ENCODE measurements around the gene ACBD4. TPM values are rescaled to one million over a fixed set of nuclear protein-coding genes. Genes with fewer than 3 reads are reported as not detected.

The ACBD4 gene
- total RNA-seq, 4 donors from 2014 or later, result 8.2 to 14.9 (median 10.1) TPM

DNA sequence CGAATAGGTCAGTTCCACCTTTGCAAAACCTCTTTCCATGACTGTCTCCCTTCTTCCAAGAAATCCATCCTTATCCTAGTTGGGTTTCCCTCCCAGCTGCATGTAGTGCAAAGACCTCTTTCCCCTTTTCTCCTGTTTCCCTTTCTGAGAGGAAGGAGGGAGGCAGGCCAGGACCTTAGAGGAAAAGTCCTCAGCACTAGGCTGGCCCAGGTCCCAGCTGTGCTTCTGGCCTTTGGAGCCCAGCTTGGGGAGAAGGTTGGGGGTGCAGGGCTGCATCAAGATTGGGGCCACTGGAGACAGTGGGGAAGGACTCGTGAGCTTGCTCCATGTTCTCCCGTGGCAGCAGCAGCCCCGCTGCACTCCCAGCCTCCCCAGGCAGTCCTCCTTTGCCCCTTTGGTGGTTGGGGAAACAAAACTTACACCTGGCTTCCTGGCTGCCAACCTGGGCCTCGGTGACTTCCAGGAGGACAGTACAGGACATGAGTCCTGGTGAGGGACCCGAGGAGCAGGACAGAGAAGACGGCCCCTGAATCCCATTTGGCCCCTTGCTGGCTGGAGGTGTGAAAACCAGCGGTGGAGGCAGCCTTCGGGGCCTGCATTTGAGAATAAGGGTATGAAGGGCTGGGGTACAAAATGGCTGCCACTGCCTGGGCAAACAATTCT is 26.7 kb downstream of the ACBD4 start:
- TF ChIP-seq, protein P1, sequence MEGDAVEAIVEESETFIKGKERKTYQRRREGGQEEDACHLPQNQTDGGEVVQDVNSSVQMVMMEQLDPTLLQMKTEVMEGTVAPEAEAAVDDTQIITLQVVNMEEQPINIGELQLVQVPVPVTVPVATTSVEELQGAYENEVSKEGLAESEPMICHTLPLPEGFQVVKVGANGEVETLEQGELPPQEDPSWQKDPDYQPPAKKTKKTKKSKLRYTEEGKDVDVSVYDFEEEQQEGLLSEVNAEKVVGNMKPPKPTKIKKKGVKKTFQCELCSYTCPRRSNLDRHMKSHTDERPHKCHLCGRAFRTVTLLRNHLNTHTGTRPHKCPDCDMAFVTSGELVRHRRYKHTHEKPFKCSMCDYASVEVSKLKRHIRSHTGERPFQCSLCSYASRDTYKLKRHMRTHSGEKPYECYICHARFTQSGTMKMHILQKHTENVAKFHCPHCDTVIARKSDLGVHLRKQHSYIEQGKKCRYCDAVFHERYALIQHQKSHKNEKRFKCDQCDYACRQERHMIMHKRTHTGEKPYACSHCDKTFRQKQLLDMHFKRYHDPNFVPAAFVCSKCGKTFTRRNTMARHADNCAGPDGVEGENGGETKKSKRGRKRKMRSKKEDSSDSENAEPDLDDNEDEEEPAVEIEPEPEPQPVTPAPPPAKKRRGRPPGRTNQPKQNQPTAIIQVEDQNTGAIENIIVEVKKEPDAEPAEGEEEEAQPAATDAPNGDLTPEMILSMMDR (IDR thresholded peaks at IDR 0.05), result no peak
- no peak for TF ChIP-seq POLR2A (IDR thresholded peaks at IDR 0.05)
- WGBS, 2 donors, result 62 to 65% methylated on average over 9 of the region's 9 CpGs
- DNase-seq (ENCODE audit: low spot score in 2 of 2), result peak in 1 of 2 donors; percentile 89
- intact Hi-C loops (cut with DNase I; ENCODE audit: low total_unique reads), result no loop called here
- no peak overlapping the region for H3K4me3 ChIP-seq (ENCODE audit: low read depth, poor library complexity, severe bottlenecking)

DNA sequence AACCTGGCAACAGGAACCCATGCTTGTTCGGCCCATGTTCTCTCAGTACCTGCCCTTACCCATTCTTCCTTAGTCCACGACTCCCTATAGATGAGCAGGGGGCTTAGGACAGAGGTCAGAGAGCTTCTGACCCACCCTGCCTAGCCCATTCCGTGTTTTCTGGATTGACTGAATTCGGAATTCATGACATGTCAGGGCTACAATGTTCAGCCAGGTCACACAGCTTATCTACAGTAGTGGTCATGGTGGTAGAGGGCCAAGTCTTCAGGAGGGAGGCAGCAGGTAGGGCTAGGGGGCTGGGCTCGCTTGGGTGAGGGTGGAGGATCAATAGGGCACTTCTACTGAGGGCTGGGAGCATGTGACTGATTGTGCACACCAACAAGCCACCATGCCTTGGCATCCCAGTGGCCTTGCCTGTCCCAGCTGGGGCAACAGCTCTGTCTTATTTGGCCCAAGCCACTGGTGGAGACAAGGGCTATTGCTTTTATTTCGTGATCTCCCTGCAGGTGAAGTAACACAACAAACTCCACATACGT is 29.3 kb downstream of the ACBD4 start:
- TF ChIP-seq, protein P1 (IDR thresholded peaks at IDR 0.05), result no peak
- no peak for TF ChIP-seq POLR2A (IDR thresholded peaks at IDR 0.05)

DNA sequence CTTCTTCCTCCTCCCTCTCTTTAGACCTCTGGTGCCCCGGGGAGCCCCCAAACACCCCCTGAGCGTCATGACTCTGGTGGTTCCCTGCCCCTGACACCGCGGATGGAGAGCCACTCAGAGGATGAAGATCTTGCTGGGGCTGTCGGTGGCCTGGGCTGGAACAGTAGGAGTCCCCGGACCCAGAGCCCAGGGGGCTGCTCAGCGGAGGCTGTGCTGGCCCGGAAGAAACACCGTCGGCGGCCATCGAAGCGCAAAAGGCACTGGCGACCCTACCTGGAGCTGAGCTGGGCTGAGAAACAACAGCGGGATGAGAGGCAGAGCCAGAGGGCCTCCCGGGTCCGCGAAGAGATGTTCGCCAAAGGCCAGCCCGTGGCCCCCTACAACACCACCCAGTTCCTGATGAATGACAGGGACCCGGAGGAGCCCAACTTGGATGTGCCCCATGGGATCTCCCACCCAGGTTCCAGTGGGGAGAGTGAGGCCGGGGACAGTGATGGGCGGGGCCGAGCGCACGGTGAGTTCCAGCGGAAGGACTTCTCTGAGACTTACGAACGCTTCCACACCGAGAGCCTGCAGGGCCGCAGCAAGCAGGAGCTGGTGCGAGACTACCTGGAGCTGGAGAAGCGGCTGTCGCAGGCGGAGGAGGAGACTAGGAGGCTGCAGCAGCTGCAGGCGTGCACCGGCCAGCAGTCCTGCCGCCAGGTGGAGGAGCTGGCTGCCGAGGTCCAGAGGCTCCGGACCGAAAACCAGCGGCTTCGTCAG is 33.7 kb downstream of the ACBD4 start:
- 84 to 85% methylated on average over 40 to 43 of the region's 43 CpGs for WGBS, 2 donors
- no peak overlapping the region for H3K4me3 ChIP-seq (ENCODE audit: low read depth, poor library complexity, severe bottlenecking)
- intact Hi-C loops (cut with DNase I; ENCODE audit: low total_unique reads), result no loop called here
- TF ChIP-seq, protein P1 (IDR thresholded peaks at IDR 0.05), result no peak
- no peak for TF ChIP-seq POLR2A (IDR thresholded peaks at IDR 0.05)
- DNase-seq (ENCODE audit: low spot score in 2 of 2), result no peak

More for the DNA sequence above, 29.3 kb downstream of the ACBD4 start:
- DNase-seq (ENCODE audit: low spot score in 2 of 2), result no peak
- no peak overlapping the region for H3K4me3 ChIP-seq (ENCODE audit: low read depth, poor library complexity, severe bottlenecking)
- 88 to 91% methylated on average over 7 of the region's 7 CpGs for WGBS, 2 donors
- intact Hi-C loops (cut with DNase I; ENCODE audit: low total_unique reads), result no loop called here

GRCh38 chr17:45170280-45170930 is 34.9 kb downstream of the ACBD4 start:
- TF ChIP-seq POLR2A (IDR thresholded peaks at IDR 0.05), result no peak
- TF ChIP-seq, protein P1 (IDR thresholded peaks at IDR 0.05), result no peak
- intact Hi-C loops (cut with DNase I; ENCODE audit: low total_unique reads), result no loop called here
- H3K4me3 ChIP-seq (ENCODE audit: low read depth, poor library complexity, severe bottlenecking), result no peak overlapping the region
- 56 to 66% methylated on average over 12 of the region's 12 CpGs for WGBS, 2 donors
- DNase-seq (ENCODE audit: low spot score in 2 of 2), result no peak

DNA sequence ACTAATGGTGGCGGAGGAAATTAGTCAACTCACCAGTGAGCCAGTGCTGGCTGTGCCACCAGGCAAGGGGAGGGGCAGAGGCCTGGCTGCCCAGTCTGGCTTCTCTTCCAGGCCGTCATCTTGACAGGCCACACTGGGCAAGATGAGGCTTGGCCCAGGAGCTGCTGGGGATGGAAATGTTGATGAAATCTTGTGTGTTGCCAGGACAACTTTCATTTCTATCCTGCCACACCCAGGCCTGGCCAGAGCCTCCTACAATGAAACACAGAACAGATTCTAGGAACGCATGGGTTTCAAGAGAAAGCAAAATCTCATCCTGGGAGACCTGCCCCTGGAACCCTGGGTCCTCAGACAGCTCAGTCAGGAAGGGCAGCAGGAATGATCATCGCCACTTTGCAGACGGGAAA is 35.4 kb downstream of the ACBD4 start:
- 6 to 21% methylated on average over 5 of the region's 5 CpGs for WGBS, 2 donors
- intact Hi-C loops (cut with DNase I; ENCODE audit: low total_unique reads), result no loop called here
- no peak for TF ChIP-seq POLR2A (IDR thresholded peaks at IDR 0.05)
- TF ChIP-seq, protein P1 (IDR thresholded peaks at IDR 0.05), result no peak
- DNase-seq (ENCODE audit: low spot score in 2 of 2), result peak; percentile 81 to 94
- H3K4me3 ChIP-seq (ENCODE audit: low read depth, poor library complexity, severe bottlenecking), result no peak overlapping the region
